Nucleus accumbens (tissue), 56 donors: ENCODE data around the gene TNPO2.
A peak's percentile ranks its signal among the peaks of the same experiment; 100 is the strongest.
"Not testable (repeated sequence)": the region's sequence is repeated elsewhere in the genome, so short reads cannot be mapped to it uniquely, and the experiment has no call there.

Source experiments
- DNase-seq, 56 donors: peaks; one replicate each; lab custom pipeline; 2025; lab: John Stamatoyannopoulos, UW

The TNPO2 gene

GRCh38 chr19:12681074-12681987, 42.4 kb downstream of the TNPO2 start, which contains the start of gene DHPS:
TSS of gene DHPS (minus strand) at chr19:12681880. CDS start at chr19:12681766, 114 bp downstream.
- peak; percentile 57 to 96 (median 82) for DNase-seq

- DNase-seq, result no peak
Observed at GRCh38 chr19:12680034-12680433, 43.7 kb downstream of the TNPO2 start.

- DNase-seq, result not testable (repeated sequence)
Observed at GRCh38 chr19:12678039-12678438, 45.7 kb downstream of the TNPO2 start.

- DNase-seq, result no peak
Observed at GRCh38 chr19:12676928-12677327, 46.8 kb downstream of the TNPO2 start.

- peak in 46 of 56 donors; percentile 4 to 84 (median 36) for DNase-seq
Observed at GRCh38 chr19:12676384-12676792, 47.3 kb downstream of the TNPO2 start.

- no peak for DNase-seq
Observed at GRCh38 chr19:12675940-12676339, 47.8 kb downstream of the TNPO2 start.

- DNase-seq, result no peak
Observed at GRCh38 chr19:12675399-12675798, 48.3 kb downstream of the TNPO2 start.

- DNase-seq, result no peak
Observed at GRCh38 chr19:12672744-12673143, 51.0 kb downstream of the TNPO2 start.

- DNase-seq, result peak in 1 of 56 donors; percentile 38
Observed at GRCh38 chr19:12670159-12670928, 53.4 kb downstream of the TNPO2 start.

- peak in 54 of 56 donors; percentile 32 to 88 (median 76) for DNase-seq
Observed at GRCh38 chr19:12669270-12670158, 54.2 kb downstream of the TNPO2 start.

GRCh38 chr19:12668932-12669269, 54.8 kb downstream of the TNPO2 start:
- DNase-seq, result peak in 32 of 56 donors; percentile 38 to 78 (median 65)

- DNase-seq, result no peak
Observed at GRCh38 chr19:12668346-12668745, 55.4 kb downstream of the TNPO2 start.

- DNase-seq, result no peak
Observed at GRCh38 chr19:12667731-12668302, 55.9 kb downstream of the TNPO2 start.

- DNase-seq, result peak in 50 of 56 donors; percentile 15 to 84 (median 56)
Observed at GRCh38 chr19:12666265-12667048, 57.3 kb downstream of the TNPO2 start, which contains the start of the genes MAN2B1 and WDR83. TSS of gene MAN2B1 (minus strand) at chr19:12666742. CDS start at chr19:12666701, 41 bp downstream. TSS of gene WDR83 (plus strand) at chr19:12666807. CDS start at chr19:12669791, 2,984 bp downstream.

- peak in 1 of 56 donors; percentile 4 for DNase-seq
Observed at GRCh38 chr19:12665671-12666264, 58.0 kb downstream of the TNPO2 start.

- peak in 15 of 56 donors; percentile 2 to 42 (median 13) for DNase-seq
Observed at GRCh38 chr19:12665281-12665573, 58.5 kb downstream of the TNPO2 start.

GRCh38 chr19:12664406-12665280, 59.1 kb downstream of the TNPO2 start:
- no peak for DNase-seq

- peak in 18 of 56 donors; percentile 1 to 56 (median 18) for DNase-seq
Observed at GRCh38 chr19:12660980-12661379, 62.8 kb downstream of the TNPO2 start.
